HG02759 (cell line): ENCODE data around the gene MON1B.
"Not testable (repeated sequence)": the region's sequence is repeated elsewhere in the genome, so short reads cannot be mapped to it uniquely, and the experiment has no call there.

Experiments
- ATAC-seq: cut with Tn5 transposase; IDR thresholded peaks from one replicate; pipeline ENCODE4 v1.9.1; 2021; ENCODE audit warnings: mild to moderate bottlenecking, moderate library complexity; ENCODE audit not compliant: unreplicated experiment

The MON1B gene

DNA sequence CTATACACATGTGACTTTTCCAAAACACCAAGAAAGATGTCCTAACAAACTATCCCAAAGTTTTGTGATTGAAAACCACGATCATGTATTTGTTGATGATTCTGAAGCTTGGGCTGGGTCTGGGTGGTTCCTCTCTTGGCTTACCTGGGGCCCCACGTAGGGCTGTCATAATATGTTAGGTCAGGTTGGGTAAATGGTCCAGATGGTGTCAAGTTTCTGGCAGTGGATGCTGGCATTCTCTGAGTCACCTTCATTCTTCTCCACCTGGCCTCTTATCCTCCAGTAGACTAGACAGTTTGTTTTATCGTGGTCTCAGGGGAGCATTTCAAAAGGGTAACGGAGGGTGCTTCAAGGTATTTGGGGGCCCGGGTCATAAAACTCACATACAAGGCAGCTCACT, 47.6 kb downstream of the MON1B start:
- no peak for ATAC-seq

DNA sequence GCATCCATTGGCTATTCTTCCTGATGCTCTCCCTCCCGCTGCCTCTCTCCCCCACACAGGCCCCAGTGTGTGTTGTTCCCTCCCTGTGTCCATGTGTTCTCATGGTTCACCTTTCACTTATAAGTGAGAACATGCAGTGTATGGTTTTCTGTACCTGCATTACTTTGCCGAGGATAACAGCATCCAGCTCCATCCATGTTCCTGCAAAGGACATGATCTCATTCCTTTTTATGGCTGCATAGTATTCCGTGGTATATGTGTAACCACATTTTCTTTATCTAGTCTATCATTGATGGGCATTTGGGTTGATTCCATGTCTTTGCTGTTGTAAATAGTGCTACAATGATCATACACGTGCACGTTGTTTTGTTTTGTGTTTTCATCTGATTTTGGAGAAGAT, 51.5 kb downstream of the MON1B start:
- ATAC-seq, result not testable (repeated sequence)

DNA sequence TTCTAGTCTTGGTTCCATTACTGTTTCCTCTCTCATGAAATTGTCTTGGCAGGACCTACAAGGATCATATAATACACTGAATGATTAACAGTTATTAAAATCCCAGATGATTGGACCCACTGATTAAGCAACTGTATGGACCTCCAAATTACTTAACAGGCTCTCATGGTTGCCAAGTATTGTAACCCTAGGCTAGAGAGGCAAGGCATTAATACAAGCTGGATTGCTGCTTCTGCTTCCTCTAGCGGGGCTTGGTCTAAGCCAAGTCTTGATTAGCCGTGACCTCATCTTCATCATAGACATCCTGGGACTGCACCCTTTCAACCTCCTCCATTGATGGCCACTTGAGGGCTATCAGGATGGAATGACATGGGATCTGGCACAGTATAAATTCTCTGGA, 55.2 kb downstream of the MON1B start:
- no peak for ATAC-seq

DNA sequence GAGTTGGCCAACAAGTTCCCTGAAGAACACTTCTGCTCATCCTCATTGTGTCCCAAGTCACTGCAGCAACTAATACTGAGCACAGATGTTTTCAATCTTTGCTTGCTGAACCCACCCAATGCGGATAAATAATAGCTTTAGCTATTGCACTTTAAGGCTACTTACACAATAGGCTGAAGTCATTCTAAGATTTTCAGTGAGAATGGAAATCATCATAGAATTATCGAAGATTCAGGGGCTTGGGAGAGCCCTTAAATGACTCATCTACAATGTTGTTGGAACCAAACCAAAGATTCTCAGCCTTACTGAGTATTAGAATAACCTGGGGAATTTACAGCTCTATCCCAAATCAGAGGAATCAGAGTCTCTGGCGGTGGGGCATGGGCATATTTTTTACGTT, 59.4 kb downstream of the MON1B start:
- ATAC-seq, result no peak
